Activated CD4-positive, alpha-beta memory T cell treated with anti-CD3 and anti-CD28 coated beads for 36 hours (primary cell): ENCODE results near the gene PNPLA2. TPM values are rescaled to one million over a fixed set of nuclear protein-coding genes. Genes with fewer than 3 reads are reported as not detected.

Experiments used
- CTCF ChIA-PET: fragments of 350-600 bp; sonication (Branson Sonifier 250); formaldehyde crosslinking; loops from one replicate; lab custom pipeline; 2021; ENCODE audit warnings: antibody characterized with exemption, inconsistent platforms; lab: Charles Lee
- POLR2A ChIA-PET: fragments of 350-600 bp; sonication (Branson Sonifier 250); formaldehyde crosslinking; loops from one replicate; lab custom pipeline; 2021; ENCODE audit warnings: antibody characterized with exemption; lab: Charles Lee
- DNase-seq: peaks from one replicate; pipeline ENCODE4 v3.0.0-alpha.2; 2020
- H3K27ac Mint-ChIP-seq: one replicate; pipeline ENCODE4 v1.8.0; 2021; ENCODE audit warnings: mixed read lengths
- H3K27me3 Mint-ChIP-seq: one replicate; pipeline ENCODE4 v1.8.0; 2021; ENCODE audit warnings: mixed read lengths
- H3K36me3 Mint-ChIP-seq: one replicate; pipeline ENCODE4 v1.8.0; 2021; ENCODE audit warnings: mixed read lengths
- H3K4me1 Mint-ChIP-seq: one replicate; pipeline ENCODE4 v1.8.0; 2021; ENCODE audit warnings: low read depth, mixed read lengths
- H3K4me3 Mint-ChIP-seq: one replicate; pipeline ENCODE4 v1.8.0; 2021; ENCODE audit warnings: mild to moderate bottlenecking, mixed read lengths
- H3K9me3 Mint-ChIP-seq: one replicate; pipeline ENCODE4 v1.8.0; 2021; ENCODE audit warnings: mixed read lengths
- intact Hi-C: fragments of 100-400 bp; cut with micrococcal nuclease; formaldehyde crosslinking; loops from one replicate; pipeline ENCODE4 v1.15.1; 2023
- total RNA-seq, 2 experiments: library from RNA; stranded (reverse); gene quantifications; one replicate each; pipeline ENCODE4 v1.2.3, GENCODE V29; 2021

Gene PNPLA2
- total RNA-seq, 2 experiments from 2014 or later = 33.2 to 35.0 TPM

DNA sequence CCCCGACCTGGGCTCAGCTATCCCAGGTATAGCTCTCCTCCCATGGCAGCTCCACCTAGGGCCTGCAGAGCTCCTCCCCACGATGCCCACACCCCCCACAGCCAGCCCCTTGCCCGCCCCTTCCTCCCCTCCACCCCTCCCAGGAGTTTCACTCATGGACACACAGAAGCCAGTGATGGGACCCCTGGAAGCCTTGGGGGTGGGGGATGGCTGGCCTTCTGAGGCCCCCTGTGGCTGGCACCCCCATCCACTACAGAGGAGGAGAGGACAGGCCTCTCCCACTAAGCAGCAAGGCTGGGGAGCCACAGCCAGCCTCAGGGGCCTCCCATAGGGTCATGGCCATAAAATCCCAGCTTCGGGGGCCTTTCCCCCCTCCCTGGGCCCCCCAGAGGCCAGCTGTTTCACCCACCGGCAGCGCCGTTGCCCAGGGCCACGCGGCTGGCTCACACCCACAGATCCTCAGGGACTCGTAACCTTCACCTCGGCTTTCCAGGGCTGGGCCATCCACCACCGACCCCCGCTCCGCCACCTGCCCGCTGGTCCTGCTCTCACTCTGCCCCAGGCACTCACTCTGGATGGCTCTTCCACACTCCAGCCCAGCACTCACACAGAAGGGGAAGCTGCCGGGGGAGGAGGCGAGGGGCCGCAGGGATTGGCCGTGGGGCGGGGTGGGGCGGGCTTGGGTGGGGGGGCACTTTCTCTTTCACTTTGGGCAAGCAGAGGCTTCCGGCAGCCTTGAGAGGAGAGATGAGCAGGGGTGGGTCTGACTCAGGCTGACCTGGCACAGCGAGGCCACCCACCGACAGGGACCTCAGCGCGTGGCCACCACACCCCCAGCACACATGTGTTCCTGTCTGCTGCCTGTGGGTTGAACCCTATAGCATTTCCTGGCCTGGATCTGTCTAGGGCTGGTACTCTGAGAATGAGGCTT lies 22.8 kb upstream of the PNPLA2 start:
- Mint-ChIP-seq H3K9me3 (no peaks in the 10 kb centered on the region), H3K27ac (peak overlapping the region; percentile 76), H3K36me3 (peaks cover 17% of the 10 kb centered on the region), H3K4me1 (peaks cover 15% of the 10 kb centered on the region), H3K27me3 (no peaks in the 10 kb centered on the region), H3K4me3 (peak overlapping the region; percentile 81)
- CTCF ChIA-PET = interaction anchor here (1.2 to 1.6 kb wide), 2 partner anchors 9 to 19 kb away, joined by 5 to 6 read pairs; partner anchors contain the start of genes GATD1 and PIDD1
- peak; percentile 94 for DNase-seq
- POLR2A ChIA-PET = interaction anchor here (0.6 to 2.5 kb wide), 7 partner anchors 10 to 515 kb away, joined by 3 to 14 read pairs (median 6); partner anchors contain the start of genes IRF7, PIDD1 and RPLP2
- intact Hi-C loops = loop anchor here (1.0 to 10.0 kb wide), 8 partner anchors 9 to 381 kb away; partner anchors contain the start of genes GATD1, IRF7, PIDD1 and RPLP2

DNA sequence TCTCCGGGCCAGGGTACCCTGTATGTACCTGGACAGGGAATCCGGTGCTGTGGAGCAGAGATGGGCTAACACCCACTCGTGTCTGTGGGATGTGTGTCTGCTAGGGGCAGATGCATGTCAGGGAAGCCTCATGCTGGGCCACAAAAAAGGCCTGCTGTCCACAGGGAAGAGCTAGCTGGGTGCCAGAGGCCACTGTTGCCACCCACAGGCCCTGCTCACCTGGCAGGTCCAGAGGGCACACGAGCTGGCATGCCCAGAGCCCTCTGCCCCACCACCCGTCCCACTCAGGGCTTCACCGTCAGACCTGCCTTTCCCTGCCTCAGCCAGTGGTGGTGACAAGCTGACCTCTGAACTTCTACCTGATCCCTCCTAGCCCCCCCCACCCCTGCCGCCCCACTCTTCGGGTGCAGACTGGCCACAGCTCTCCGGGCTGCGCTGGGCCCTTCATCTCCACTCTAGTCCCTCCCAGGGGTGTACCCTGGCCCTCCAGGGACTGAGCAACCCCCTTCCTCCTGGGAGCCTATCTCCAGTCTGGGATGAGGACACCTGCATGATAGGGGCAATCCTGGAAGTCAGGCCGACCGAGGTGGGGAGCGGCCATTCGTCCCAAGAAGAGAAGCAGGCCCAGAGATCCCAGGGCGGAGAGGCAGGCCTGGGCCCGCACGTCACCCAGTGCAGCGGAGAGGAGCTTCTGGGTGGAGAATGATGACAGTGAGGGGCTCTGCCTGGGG lies 22.0 kb upstream of the PNPLA2 start:
- Mint-ChIP-seq H3K27me3 (no peaks in the 10 kb centered on the region), H3K4me1 (peaks cover 15% of the 10 kb centered on the region), H3K4me3 (peak overlapping the region; percentile 81), H3K36me3 (peaks cover 15% of the 10 kb centered on the region), H3K27ac (peak overlapping the region; percentile 76), H3K9me3 (no peaks in the 10 kb centered on the region)
- no peak for DNase-seq
- intact Hi-C loops = loop anchor here (1.0 to 10.0 kb wide), 9 partner anchors 9 to 382 kb away; partner anchors contain the start of genes GATD1, IRF7, PIDD1 and RPLP2
- ChIA-PET POLR2A (interaction anchor here (0.6 to 2.5 kb wide), 8 partner anchors 9 to 515 kb away, joined by 3 to 14 read pairs (median 5); partner anchors contain the start of genes IRF7, PIDD1 and RPLP2), CTCF (interaction anchor here (1.0 to 1.6 kb wide), 3 partner anchors 8 to 20 kb away, joined by 4 to 6 read pairs (median 5); partner anchors contain the start of genes GATD1 and PIDD1)

DNA sequence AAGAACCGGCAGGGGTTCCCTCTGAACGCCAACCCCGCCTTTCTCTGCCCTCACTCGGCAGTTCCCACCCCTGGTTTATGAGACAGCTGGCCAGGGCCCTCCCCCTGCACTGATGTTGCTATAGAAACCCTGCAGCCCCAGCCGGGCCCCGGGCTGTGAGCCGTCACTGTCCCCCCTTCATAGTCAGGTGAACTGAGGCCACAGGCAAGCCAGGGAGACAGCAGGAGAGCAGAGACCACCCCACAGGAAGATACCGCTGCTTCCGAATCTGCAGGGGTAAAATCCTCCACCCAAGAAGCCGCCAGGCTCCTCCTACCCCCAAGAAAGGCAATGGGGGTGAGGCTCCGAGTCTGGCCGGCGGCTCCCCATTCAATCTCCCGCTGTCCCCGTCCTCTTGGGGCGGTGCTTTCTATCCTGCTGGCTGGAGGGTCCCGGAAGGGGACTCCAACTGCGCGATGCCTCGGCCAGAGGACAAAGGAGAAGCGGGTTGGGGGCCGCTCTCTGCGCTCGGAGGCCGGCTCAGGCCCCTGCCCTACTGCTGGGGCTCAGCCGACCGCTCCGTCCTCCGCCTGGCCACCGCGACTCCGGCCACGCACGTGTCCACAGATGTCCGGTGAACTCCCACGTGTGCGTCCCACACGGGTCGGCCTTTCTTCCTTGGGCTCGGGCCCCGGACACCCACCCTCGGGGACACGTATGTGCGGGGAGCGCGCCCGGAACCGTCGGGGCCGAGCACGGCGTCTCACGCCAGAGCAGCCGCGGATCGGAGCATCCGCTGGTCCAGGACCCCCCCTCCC lies 21.2 kb upstream of the PNPLA2 start:
- H3K27me3 Mint-ChIP-seq = no peaks in the 10 kb centered on the region

DNA sequence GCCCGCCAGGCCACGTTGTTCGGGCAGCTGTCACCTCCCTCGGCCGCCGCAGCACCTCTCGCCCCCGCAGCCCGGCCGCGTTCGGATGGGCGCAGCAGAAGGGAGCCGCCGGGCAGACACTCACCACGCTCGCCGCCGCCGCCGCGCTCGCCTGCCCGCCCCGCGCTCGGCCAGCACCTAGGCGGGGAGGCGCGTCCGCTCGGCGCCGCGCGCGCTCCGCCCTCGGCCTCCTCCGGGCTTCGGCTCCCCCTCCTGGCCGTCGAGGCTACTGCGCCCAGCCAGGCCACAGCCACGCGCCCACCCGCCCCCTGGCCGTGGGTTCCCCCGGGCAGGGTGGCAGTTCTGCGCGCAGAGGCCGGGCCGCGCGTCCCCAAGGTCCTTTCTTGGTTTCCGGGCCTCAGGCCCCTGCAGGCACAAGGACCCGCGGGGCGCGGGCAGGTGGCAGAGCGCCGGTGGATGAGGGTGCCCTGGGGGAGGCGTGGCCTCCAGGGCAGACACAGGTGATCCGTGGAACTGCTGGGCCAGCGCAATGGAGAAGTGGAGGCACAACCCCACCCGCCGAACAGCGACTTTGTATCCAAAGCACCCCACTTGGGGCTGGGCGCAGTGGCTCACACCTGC lies 20.5 kb upstream of the PNPLA2 start, which contains the start of gene SLC25A22:
Gene SLC25A22, minus strand, starts transcription at position 189 of the 621 bp plus-strand sequence. CDS start 3,275 bp downstream, outside the sequence.
- no peaks in the 10 kb centered on the region for H3K9me3 Mint-ChIP-seq
- DNase-seq = peak; percentile 88
- peak within 1 kb of the TSS; percentile 76 for H3K27ac Mint-ChIP-seq
- ChIA-PET CTCF (interaction anchor here (1.2 kb wide), 1 partner anchor 11 kb away, joined by 7 read pairs; the partner anchor contains the start of gene RPLP2), POLR2A (no interaction called here)
- no peaks in the 10 kb centered on the region for H3K27me3 Mint-ChIP-seq
- intact Hi-C loops = loop anchor here (5.0 to 10.0 kb wide), 3 partner anchors 181 to 383 kb away; partner anchors contain the start of genes IRF7 and SIGIRR
- H3K4me3 Mint-ChIP-seq = peak within 1 kb of the TSS; percentile 81
- H3K36me3 Mint-ChIP-seq = peaks cover 12% of the 10 kb centered on the region
- peaks cover 19% of the 10 kb centered on the region for H3K4me1 Mint-ChIP-seq

More for the DNA sequence above, 21.2 kb upstream of the PNPLA2 start:
- peak overlapping the region; percentile 81 for H3K4me3 Mint-ChIP-seq
- intact Hi-C loops = loop anchor here (1.0 to 10.0 kb wide), 7 partner anchors 21 to 383 kb away; partner anchors contain the start of genes GATD1, IRF7, SIGIRR and TALDO1
- POLR2A ChIA-PET = interaction anchor here (1.2 to 2.5 kb wide), 4 partner anchors 8 to 21 kb away, joined by 4 to 14 read pairs (median 8); partner anchors contain the start of genes PIDD1 and RPLP2
- peak overlapping the region; percentile 76 for H3K27ac Mint-ChIP-seq
- peaks cover 15% of the 10 kb centered on the region for H3K4me1 Mint-ChIP-seq
- DNase-seq = peak; percentile 85
- no peaks in the 10 kb centered on the region for H3K9me3 Mint-ChIP-seq
- CTCF ChIA-PET = interaction anchor here (1.0 to 1.6 kb wide), 2 partner anchors 11 to 20 kb away, joined by 4 to 5 read pairs; partner anchors contain the start of gene GATD1
- peaks cover 12% of the 10 kb centered on the region for H3K36me3 Mint-ChIP-seq

GRCh38 chr11:799641-800316 lies 18.9 kb upstream of the PNPLA2 start:
- intact Hi-C loops = loop anchor here (5.0 to 10.0 kb wide), 3 partner anchors 182 to 385 kb away; partner anchors contain the start of genes IRF7 and SIGIRR
- H3K27me3 Mint-ChIP-seq = no peaks in the 10 kb centered on the region
- ChIA-PET POLR2A (interaction anchor here (1.2 kb wide), 1 partner anchor 10 kb away, joined by 5 read pairs; the partner anchor contains the start of gene RPLP2), CTCF (interaction anchor here (0.9 to 1.2 kb wide), 2 partner anchors 9 to 22 kb away, joined by 4 to 7 read pairs; partner anchors contain the start of gene RPLP2)
- H3K36me3 Mint-ChIP-seq = peaks cover 7% of the 10 kb centered on the region
- no peaks in the 10 kb centered on the region for H3K9me3 Mint-ChIP-seq
- H3K27ac Mint-ChIP-seq = no peak overlapping the region
- H3K4me1 Mint-ChIP-seq = peaks cover 25% of the 10 kb centered on the region
- no peak for DNase-seq
- H3K4me3 Mint-ChIP-seq = no peak overlapping the region

- Mint-ChIP-seq H3K36me3 (peaks cover 6% of the 10 kb centered on the region), H3K27me3 (no peaks in the 10 kb centered on the region), H3K4me3 (no peak overlapping the region), H3K27ac (no peak overlapping the region), H3K4me1 (peaks cover 19% of the 10 kb centered on the region), H3K9me3 (no peaks in the 10 kb centered on the region)
- ChIA-PET POLR2A (interaction anchor here (1.2 kb wide), 1 partner anchor 9 kb away, joined by 5 read pairs; the partner anchor contains the start of gene RPLP2), CTCF (no interaction called here)
- no peak for DNase-seq
- intact Hi-C loops = no loop called here
Observed at GRCh38 chr11:800473-800872, 18.2 kb upstream of the PNPLA2 start.

- ChIA-PET CTCF (no interaction called here), POLR2A (interaction anchor here (1.2 kb wide), 1 partner anchor 8 kb away, joined by 5 read pairs; the partner anchor contains the start of gene RPLP2)
- DNase-seq = no peak
- no peak overlapping the region for H3K27ac Mint-ChIP-seq
- no peak overlapping the region for H3K4me3 Mint-ChIP-seq
- H3K36me3 Mint-ChIP-seq = peaks cover 6% of the 10 kb centered on the region
- intact Hi-C loops = no loop called here
- H3K4me1 Mint-ChIP-seq = peaks cover 18% of the 10 kb centered on the region
- H3K27me3 Mint-ChIP-seq = no peaks in the 10 kb centered on the region
- H3K9me3 Mint-ChIP-seq = no peaks in the 10 kb centered on the region
Observed at GRCh38 chr11:801097-801780, 17.5 kb upstream of the PNPLA2 start.

DNA sequence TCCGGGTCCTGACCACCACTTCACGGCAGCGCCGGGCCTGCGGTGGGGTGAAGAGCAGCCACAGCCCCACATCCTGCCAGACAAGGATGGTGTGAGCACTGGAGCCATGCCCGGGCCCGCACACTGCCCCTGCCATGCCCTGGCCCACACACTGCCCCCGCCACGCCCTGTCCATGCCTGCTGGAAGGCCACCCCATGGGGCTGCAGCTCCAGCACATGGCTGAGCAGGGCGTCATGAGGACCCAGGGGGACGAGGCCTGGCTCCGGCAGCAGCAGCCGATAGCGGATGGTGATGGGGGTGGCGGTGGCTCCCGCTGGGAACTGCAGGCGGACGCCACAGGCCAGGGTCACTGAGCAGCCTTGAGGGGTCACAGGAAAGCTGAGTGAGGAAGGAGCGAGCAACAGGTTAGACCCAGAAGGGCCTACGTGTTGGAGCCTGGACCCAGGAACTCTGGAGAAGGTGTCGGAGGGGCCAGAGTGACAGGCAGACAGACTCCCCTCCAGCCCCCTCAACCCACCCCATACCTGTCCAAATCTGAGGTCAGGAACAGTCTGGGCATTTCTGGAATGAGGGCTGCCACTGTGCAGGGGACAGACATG lies 16.6 kb upstream of the PNPLA2 start:
- intact Hi-C loops = no loop called here
- H3K36me3 Mint-ChIP-seq = peaks cover 6% of the 10 kb centered on the region
- CTCF ChIA-PET = no interaction called here
- H3K9me3 Mint-ChIP-seq = no peaks in the 10 kb centered on the region
- POLR2A ChIA-PET = interaction anchor here (0.7 to 1.1 kb wide), 2 partner anchors 10 to 39 kb away, joined by 3 read pairs; no protein-coding TSS in a partner anchor
- H3K4me1 Mint-ChIP-seq = peaks cover 13% of the 10 kb centered on the region
- H3K4me3 Mint-ChIP-seq = no peak overlapping the region
- H3K27ac Mint-ChIP-seq = no peak overlapping the region
- no peak for DNase-seq
- H3K27me3 Mint-ChIP-seq = no peaks in the 10 kb centered on the region
